GM12878 (cell line): ENCODE results near the gene ZBTB21.

Experiments
- CBX5 ChIP-seq: sonication (generic); IDR thresholded peaks from 2 replicates; pipeline ENCODE4 v1.6.1; 2016; ENCODE audit warnings: low read depth, moderate library complexity, mild to moderate bottlenecking, inconsistent platforms
- CTCF ChIP-seq, 3 experiments: IDR thresholded peaks in 2 of 3; conservative IDR thresholded peaks in 1 of 3; 2 replicates each; pipeline ENCODE4 v1.5.1; 2011; ENCODE audit warnings: low read depth in 3 of 3, low read length in 3 of 3, mild to moderate bottlenecking in 3 of 3, control low read depth in 2 of 3, moderate library complexity in 2 of 3, inconsistent platforms in 1 of 3, mixed read lengths in 1 of 3; ENCODE audit not compliant: control insufficient read depth in 2 of 3, insufficient read depth in 1 of 3; ENCODE audit errors: extremely low read depth in 1 of 3
- MTA2 ChIP-seq: fragments of 450-650 bp; IDR thresholded peaks from 2 replicates; pipeline ENCODE4 v1.6.1; 2016; ENCODE audit warnings: low read depth, mild to moderate bottlenecking, moderate library complexity
- PBX3 ChIP-seq: IDR thresholded peaks from 2 replicates; pipeline ENCODE4 v1.6.1; 2011; ENCODE audit warnings: mild to moderate bottlenecking, low read depth, low read length, moderate library complexity; ENCODE audit not compliant: insufficient replicate concordance
- TAF1 ChIP-seq: IDR thresholded peaks from 2 replicates; pipeline ENCODE4 v1.6.1; 2011; ENCODE audit warnings: mild to moderate bottlenecking, low read depth, low read length, borderline replicate concordance
- TCF7 ChIP-seq: IDR thresholded peaks from 2 replicates; pipeline ENCODE4 v1.6.1; 2014; ENCODE audit warnings: antibody characterized with exemption, borderline replicate concordance

GRCh38 chr21:41952568-41953248, 57.5 kb downstream of the ZBTB21 start:
- TF ChIP-seq CTCF (IDR thresholded peaks at IDR 0.05 in 2 of 3, conservative IDR thresholded peaks at IDR 0.05 in 1 of 3; ENCODE audit: control insufficient read depth in 2 of 3, extremely low read depth in 1 of 3, insufficient read depth in 1 of 3, low read depth in 3 of 3, low read length in 3 of 3) = no peak
- TF ChIP-seq PBX3 = no peak
- no peak for TF ChIP-seq TAF1
- no peak for TF ChIP-seq MTA2
- TF ChIP-seq TCF7 = no peak
- TF ChIP-seq CBX5 = no peak
